ENCODE data around the gene WDTC1. TPM values are rescaled to one million over a fixed set of nuclear protein-coding genes. Genes with fewer than 3 reads are reported as not detected.
A peak's percentile ranks its signal among the peaks of the same experiment; 100 is the strongest.

Gene WDTC1
- total RNA-seq, 1 donor from 2014 or later: 18.5 TPM

DNA sequence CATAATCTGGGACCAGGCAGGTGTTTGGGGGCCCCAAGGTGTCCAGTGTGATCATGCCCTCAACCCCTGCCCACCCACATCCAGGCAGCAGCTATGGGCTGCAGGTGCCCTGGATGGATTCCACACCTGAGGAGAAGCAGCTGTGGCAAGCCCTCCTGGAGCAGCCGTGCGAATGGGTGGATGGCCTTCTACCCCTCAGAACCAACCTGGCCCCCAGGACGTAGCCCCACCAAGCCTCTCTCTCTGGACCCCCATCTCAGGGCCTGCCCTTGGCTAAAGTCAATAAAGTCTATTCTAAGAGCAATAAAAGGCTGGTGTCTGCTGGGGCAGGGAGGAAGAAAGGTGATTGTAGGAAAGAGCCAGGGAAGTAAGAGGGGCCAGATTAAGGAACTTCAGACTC lies 119.2 kb downstream of the WDTC1 start:
- DNase-seq (ENCODE audit: low read depth in 2 of 2): no peak

DNA sequence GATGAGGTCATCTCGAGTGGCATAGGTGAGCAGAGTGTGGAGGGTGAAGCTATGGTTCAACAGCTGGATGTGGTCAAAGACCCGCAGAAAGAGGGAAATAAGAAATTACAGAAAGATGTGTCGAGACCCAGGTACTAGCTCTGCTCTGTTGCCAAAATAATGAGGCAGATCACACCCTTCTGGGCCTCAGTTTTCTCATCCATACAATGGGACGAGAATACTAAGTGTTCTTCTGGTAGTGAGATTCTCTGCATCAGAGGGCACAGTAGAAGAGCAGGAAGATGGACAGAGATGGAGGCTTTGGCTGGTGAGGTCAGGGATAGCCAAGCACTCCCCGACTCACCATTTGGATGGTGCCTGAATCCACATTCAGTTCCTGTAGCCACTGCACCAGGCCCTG lies 121.3 kb downstream of the WDTC1 start:
- DNase-seq (ENCODE audit: low read depth in 2 of 2): no peak

DNA sequence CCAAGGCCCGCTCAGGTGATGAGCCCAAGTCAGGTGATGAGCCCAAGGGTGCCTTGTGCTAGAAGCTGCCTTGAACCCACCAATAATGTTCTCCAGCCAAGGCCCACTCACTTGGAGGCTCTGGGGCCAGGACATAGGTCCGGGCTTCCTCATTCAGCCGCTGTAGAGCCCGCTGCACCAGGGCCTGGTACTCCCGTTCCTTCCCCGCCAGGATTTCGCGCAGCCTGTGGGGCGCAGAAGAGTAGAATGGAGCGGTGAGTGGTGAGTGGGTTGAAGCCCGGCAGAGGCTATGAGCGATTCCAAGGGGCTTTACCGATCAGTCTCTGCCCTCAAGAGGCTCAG lies 121.8 kb downstream of the WDTC1 start:
- DNase-seq (ENCODE audit: low read depth in 2 of 2): no peak

GRCh38 chr1:27356619-27357280 lies 122.3 kb downstream of the WDTC1 start:
- no peak for DNase-seq (ENCODE audit: low read depth in 2 of 2)

DNA sequence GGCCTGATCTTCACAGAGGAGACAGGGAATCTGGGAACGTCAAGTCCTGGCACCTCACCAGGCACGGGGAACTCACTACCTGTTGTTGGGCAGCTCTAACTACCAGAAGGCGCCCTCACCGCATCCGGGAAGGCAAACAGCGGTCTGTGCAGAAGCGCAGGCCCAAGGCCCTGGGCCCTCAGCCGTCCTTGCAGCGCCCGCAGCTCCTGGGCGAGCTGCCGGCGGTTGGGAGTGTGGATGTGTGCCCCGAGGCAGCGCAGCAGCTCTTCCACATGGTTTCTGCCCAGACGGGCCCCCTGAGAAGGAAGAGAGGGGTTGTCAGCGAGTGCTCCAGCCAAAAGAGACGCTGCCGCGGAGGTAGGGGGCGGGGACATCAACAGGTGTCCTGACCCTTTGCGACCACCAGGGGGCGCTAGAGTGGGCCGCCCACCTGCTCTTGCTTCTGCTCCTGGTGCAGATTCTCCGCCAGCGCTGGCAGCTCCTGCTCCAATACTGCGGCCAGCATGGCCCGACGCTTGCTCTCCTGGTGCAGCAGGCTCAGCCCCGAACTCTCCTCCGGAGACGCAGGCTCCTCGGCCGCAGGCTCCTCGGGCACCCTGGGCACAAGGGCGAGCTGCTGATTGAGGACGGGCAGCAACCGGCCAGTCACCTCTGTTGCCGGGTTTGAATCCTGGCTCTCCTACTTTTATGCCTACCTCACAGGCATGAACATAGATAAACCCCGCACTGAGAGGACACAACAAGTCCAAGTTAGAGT lies 123.0 kb downstream of the WDTC1 start:
- peak; percentile 28 to 60 for DNase-seq (ENCODE audit: low read depth in 2 of 2)

Other genes with a start within 250 kb of the WDTC1 start
- gene TRNP1, start 240.9 kb upstream of the WDTC1 start, total RNA-seq: 1.4 and 3.1 TPM in 2 replicates
- gene TENT5B, start 221.8 kb upstream of the WDTC1 start, total RNA-seq: under 0.01 and 0.26 TPM in 2 replicates
- 3.9 and 6.8 TPM in 2 replicates for gene SLC9A1, start 79.5 kb upstream of the WDTC1 start, total RNA-seq
- gene TMEM222, start 87.5 kb downstream of the WDTC1 start, total RNA-seq: 20.9 and 38.1 TPM in 2 replicates
- gene SYTL1, start 107.4 kb downstream of the WDTC1 start, total RNA-seq: under 0.01 and 0.13 TPM in 2 replicates
- gene MAP3K6, start 132.3 kb downstream of the WDTC1 start, total RNA-seq: 3.3 and 4.0 TPM in 2 replicates
- not detected in 2 replicates for gene FCN3, start 140.2 kb downstream of the WDTC1 start, total RNA-seq
- not detected in 2 replicates for gene CD164L2, start 148.7 kb downstream of the WDTC1 start, total RNA-seq
- gene GPR3, start 158.0 kb downstream of the WDTC1 start, total RNA-seq: 0.39 and 0.51 TPM in 2 replicates